Measurements from ENCODE around the gene RSPH6A.

RSPH6A gene

GRCh38 chr19:45767881-45768654 lies 47.0 kb downstream of the RSPH6A start (continued):
- no peak for TF ChIP-seq ZNF157 (tag by site-specific recombination; IDR thresholded peaks at IDR 0.05)
- TF ChIP-seq ZBTB8A (tag by site-specific recombination; IDR thresholded peaks at IDR 0.05), result peak; percentile 80
- no peak for TF ChIP-seq ZNF423 (tag by site-specific recombination; IDR thresholded peaks at IDR 0.05)
- peak; percentile 14; the same call in 1 of the 2 replicates for TF ChIP-seq EGR2 (tag by site-specific recombination; IDR thresholded peaks at IDR 0.05; ENCODE audit: low read depth)
- TF ChIP-seq GFI1B (tag by site-specific recombination; IDR thresholded peaks at IDR 0.05), result no peak
- TF ChIP-seq ZFP37 (tag by site-specific recombination; IDR thresholded peaks at IDR 0.05), result peak; percentile 77; the same call in 1 of the 2 replicates
- peak; percentile 84 for TF ChIP-seq ZNF335 (tag by site-specific recombination; conservative IDR thresholded peaks at IDR 0.05)
- TF ChIP-seq ZNF48 (tag by site-specific recombination; IDR thresholded peaks at IDR 0.05), result no peak
- TF ChIP-seq ZSCAN30 (tag by site-specific recombination; IDR thresholded peaks at IDR 0.05), result no peak
- TF ChIP-seq ZNF114 (tag by site-specific recombination; IDR thresholded peaks at IDR 0.05), result no peak
- TF ChIP-seq KLF16 (tag by site-specific recombination; IDR thresholded peaks at IDR 0.05), result peak; percentile 23; the same call in 1 of the 2 replicates
- no peak for TF ChIP-seq ZNF155 (tag by site-specific recombination; IDR thresholded peaks at IDR 0.05)
- peak; percentile 56 for TF ChIP-seq SCRT2 (tag by site-specific recombination; IDR thresholded peaks at IDR 0.05)
- no peak for TF ChIP-seq PRDM2 (tag by site-specific recombination; IDR thresholded peaks at IDR 0.05; ENCODE audit: borderline replicate concordance)
- peak; percentile 18; the same call in 1 of the 2 replicates for TF ChIP-seq GLIS2 (tag by site-specific recombination; IDR thresholded peaks at IDR 0.05)
- no peak for TF ChIP-seq ZNF449 (tag by site-specific recombination; IDR thresholded peaks at IDR 0.05)
- no peak for TF ChIP-seq ZNF362 (tag by site-specific recombination; IDR thresholded peaks at IDR 0.05)
- no peak for TF ChIP-seq ZNF174 (tag by site-specific recombination; IDR thresholded peaks at IDR 0.05)
- TF ChIP-seq ZNF558 (tag by site-specific recombination; IDR thresholded peaks at IDR 0.05), result no peak
- no peak for TF ChIP-seq ZNF354C (tag by site-specific recombination; IDR thresholded peaks at IDR 0.05; ENCODE audit: borderline replicate concordance, low read depth)
- peak; percentile 57; the same call in 1 of the 2 replicates for TF ChIP-seq KLF10 (tag by site-specific recombination; IDR thresholded peaks at IDR 0.05)
- no peak for TF ChIP-seq ZNF645 (tag by site-specific recombination; IDR thresholded peaks at IDR 0.05)
- no peak for TF ChIP-seq ZNF600 (tag by site-specific recombination; IDR thresholded peaks at IDR 0.05)
- TF ChIP-seq ZSCAN16 (tag by site-specific recombination; IDR thresholded peaks at IDR 0.05), result no peak
- TF ChIP-seq BCL11A (tag by site-specific recombination; IDR thresholded peaks at IDR 0.05; ENCODE audit: low read depth), result no peak
- peak; percentile 35 for TF ChIP-seq SP3 (tag by site-specific recombination; IDR thresholded peaks at IDR 0.05)
- TF ChIP-seq ZNF777 (tag by site-specific recombination; IDR thresholded peaks at IDR 0.05; ENCODE audit: borderline replicate concordance), result 0 out of 2 replicates have a peak, but pooled peaks have one; percentile 35
- no peak for TF ChIP-seq ZNF214 (tag by site-specific recombination; IDR thresholded peaks at IDR 0.05; ENCODE audit: borderline replicate concordance)
- TF ChIP-seq ZFHX2 (tag by site-specific recombination; conservative IDR thresholded peaks at IDR 0.05), result peak; percentile 57
- peak; percentile 41; the same call in 1 of the 2 replicates for TF ChIP-seq ZNF76 (tag by site-specific recombination; IDR thresholded peaks at IDR 0.05; ENCODE audit: borderline replicate concordance, low read depth)
- no peak for TF ChIP-seq ZNF843 (tag by site-specific recombination; IDR thresholded peaks at IDR 0.05)
- TF ChIP-seq KLF1 (tag by site-specific recombination; IDR thresholded peaks at IDR 0.05), result peak; percentile 28; the same call in 1 of the 2 replicates

All from HEK293 (cell line).